ENCODE data around the gene HP.
"Not testable (repeated sequence)": the region's sequence is repeated elsewhere in the genome, so short reads cannot be mapped to it uniquely, and the experiment has no call there.

Gene HP

GRCh38 chr16:72054254-72054847 lies at the start of gene HP:
HP (plus strand) TSS chr16:72054505; CDS start chr16:72054653, 148 bp downstream.
- not testable (repeated sequence) for H3K9ac ChIP-seq (ENCODE audit: low read depth, low read length, poor library complexity, severe bottlenecking); H3K4me3 ChIP-seq (ENCODE audit: low read length, poor library complexity, severe bottlenecking); H3K27me3 ChIP-seq (ENCODE audit: insufficient read depth, low read length, poor library complexity, severe bottlenecking); H3F3A ChIP-seq (ENCODE audit: low read depth); H2AFZ ChIP-seq (ENCODE audit: low read length); H3K4me2 ChIP-seq (ENCODE audit: low read depth, low read length, poor library complexity, severe bottlenecking); H3K36me3 ChIP-seq (ENCODE audit: insufficient read depth, low read length); H3K4me1 ChIP-seq (ENCODE audit: insufficient read depth, low read length, poor library complexity, severe bottlenecking); H3K9me2 ChIP-seq (replicated peaks; ENCODE audit: low read depth, low read length); H3K9me3 ChIP-seq (ENCODE audit: insufficient read depth, low read depth, low read length); H3K79me2 ChIP-seq (ENCODE audit: insufficient read depth, low read length); H4K20me1 ChIP-seq (ENCODE audit: insufficient read depth, low read length, poor library complexity, severe bottlenecking)

- peak overlapping the region; percentile 100 for H3K4me3 ChIP-seq (ENCODE audit: low read length, poor library complexity, severe bottlenecking)
These were observed 46.3 kb upstream of the HP start for GRCh38 chr16:72008065-72008423.

GRCh38 chr16:72008424-72009216 lies 45.7 kb upstream of the HP start, which contains the start of gene DHODH:
DHODH (plus strand) TSS chr16:72008744; CDS start chr16:72008765, 21 bp downstream.
- H3K36me3 ChIP-seq (ENCODE audit: insufficient read depth, low read length) = no peaks in the 10 kb centered on the region; the same call in 1 of the 2 replicates
- peaks cover 18% of the 10 kb centered on the region for H3K4me1 ChIP-seq (ENCODE audit: insufficient read depth, low read length, poor library complexity, severe bottlenecking)
- no peaks in the 10 kb centered on the region for H3K9me2 ChIP-seq (replicated peaks; ENCODE audit: low read depth, low read length)
- no peak for TF ChIP-seq EZH2phosphoT487 (IDR thresholded peaks at IDR 0.05; ENCODE audit: borderline replicate concordance)
- TF ChIP-seq CTCF (conservative IDR thresholded peaks at IDR 0.05; ENCODE audit: low read length) = no peak
- peak within 1 kb of the TSS; percentile 85 for H3K4me2 ChIP-seq (ENCODE audit: low read depth, low read length, poor library complexity, severe bottlenecking)
- no peaks in the 10 kb centered on the region for H3K9me3 ChIP-seq (ENCODE audit: insufficient read depth, low read depth, low read length)
- no peaks in the 10 kb centered on the region for H4K20me1 ChIP-seq (ENCODE audit: insufficient read depth, low read length, poor library complexity, severe bottlenecking)
- H2AFZ ChIP-seq (ENCODE audit: low read length) = peak within 1 kb of the TSS; percentile 95
- peak within 1 kb of the TSS; percentile 87 for H3K9ac ChIP-seq (ENCODE audit: low read depth, low read length, poor library complexity, severe bottlenecking)
- H3F3A ChIP-seq (ENCODE audit: low read depth) = no peaks in the 10 kb centered on the region
- H3K4me3 ChIP-seq (ENCODE audit: low read length, poor library complexity, severe bottlenecking) = peak within 1 kb of the TSS; percentile 100
- peaks cover 14% of the 10 kb centered on the region; the same call in 1 of the 2 replicates for H3K79me2 ChIP-seq (ENCODE audit: insufficient read depth, low read length)
- H3K27me3 ChIP-seq (ENCODE audit: insufficient read depth, low read length, poor library complexity, severe bottlenecking) = no peaks in the 10 kb centered on the region

More at GRCh38 chr16:72008065-72008423, 46.3 kb upstream of the HP start:
- not testable (repeated sequence) for H3K36me3 ChIP-seq (ENCODE audit: insufficient read depth, low read length); H3K9me2 ChIP-seq (replicated peaks; ENCODE audit: low read depth, low read length); H3F3A ChIP-seq (ENCODE audit: low read depth); H4K20me1 ChIP-seq (ENCODE audit: insufficient read depth, low read length, poor library complexity, severe bottlenecking); H3K9me3 ChIP-seq (ENCODE audit: insufficient read depth, low read depth, low read length); H3K27me3 ChIP-seq (ENCODE audit: insufficient read depth, low read length, poor library complexity, severe bottlenecking)
- Histone ChIP-seq H3K4me1 (ENCODE audit: insufficient read depth, low read length, poor library complexity, severe bottlenecking) (peaks cover 14% of the 10 kb centered on the region), H3K4me2 (ENCODE audit: low read depth, low read length, poor library complexity, severe bottlenecking) (peak overlapping the region; percentile 80), H3K9ac (ENCODE audit: low read depth, low read length, poor library complexity, severe bottlenecking) (peak overlapping the region; percentile 70), H2AFZ (ENCODE audit: low read length) (peak overlapping the region; percentile 92; the same call in 1 of the 2 replicates), H3K79me2 (ENCODE audit: insufficient read depth, low read length) (peaks cover 14% of the 10 kb centered on the region; the same call in 1 of the 2 replicates)

- no peaks in the 10 kb centered on the region; the same call in 1 of the 2 replicates for H3K36me3 ChIP-seq (ENCODE audit: insufficient read depth, low read length)
- no peaks in the 10 kb centered on the region for H3K9me3 ChIP-seq (ENCODE audit: insufficient read depth, low read depth, low read length)
- peaks cover 14% of the 10 kb centered on the region; the same call in 1 of the 2 replicates for H3K79me2 ChIP-seq (ENCODE audit: insufficient read depth, low read length)
- H3K4me2 ChIP-seq (ENCODE audit: low read depth, low read length, poor library complexity, severe bottlenecking) = peak overlapping the region; percentile 85
- no peak overlapping the region for H2AFZ ChIP-seq (ENCODE audit: low read length)
- TF ChIP-seq EZH2phosphoT487 (IDR thresholded peaks at IDR 0.05; ENCODE audit: borderline replicate concordance) (no peak), CTCF (conservative IDR thresholded peaks at IDR 0.05; ENCODE audit: low read length) (no peak)
- H3F3A ChIP-seq (ENCODE audit: low read depth) = no peaks in the 10 kb centered on the region
- H4K20me1 ChIP-seq (ENCODE audit: insufficient read depth, low read length, poor library complexity, severe bottlenecking) = no peaks in the 10 kb centered on the region
- peaks cover 23% of the 10 kb centered on the region for H3K4me1 ChIP-seq (ENCODE audit: insufficient read depth, low read length, poor library complexity, severe bottlenecking)
- H3K9me2 ChIP-seq (replicated peaks; ENCODE audit: low read depth, low read length) = no peaks in the 10 kb centered on the region
- peak overlapping the region; percentile 100 for H3K4me3 ChIP-seq (ENCODE audit: low read length, poor library complexity, severe bottlenecking)
- no peak overlapping the region for H3K9ac ChIP-seq (ENCODE audit: low read depth, low read length, poor library complexity, severe bottlenecking)
- no peaks in the 10 kb centered on the region for H3K27me3 ChIP-seq (ENCODE audit: insufficient read depth, low read length, poor library complexity, severe bottlenecking)
These were observed 44.5 kb upstream of the HP start for GRCh38 chr16:72009779-72010178.

Measured in Loucy (cell line).